Glomerular visceral epithelial cell (primary cell): ENCODE results near the gene BPGM.
"Not testable (repeated sequence)": the region's sequence is repeated elsewhere in the genome, so short reads cannot be mapped to it uniquely, and the experiment has no call there.

Source experiments
- DNase-seq: peaks from one replicate; pipeline ENCODE4 v3.0.0-alpha.2; 2016; ENCODE audit errors: extremely low spot score

The BPGM gene

GRCh38 chr7:134632052-134632451, 14.6 kb upstream of the BPGM start:
- no peak for DNase-seq

DNA sequence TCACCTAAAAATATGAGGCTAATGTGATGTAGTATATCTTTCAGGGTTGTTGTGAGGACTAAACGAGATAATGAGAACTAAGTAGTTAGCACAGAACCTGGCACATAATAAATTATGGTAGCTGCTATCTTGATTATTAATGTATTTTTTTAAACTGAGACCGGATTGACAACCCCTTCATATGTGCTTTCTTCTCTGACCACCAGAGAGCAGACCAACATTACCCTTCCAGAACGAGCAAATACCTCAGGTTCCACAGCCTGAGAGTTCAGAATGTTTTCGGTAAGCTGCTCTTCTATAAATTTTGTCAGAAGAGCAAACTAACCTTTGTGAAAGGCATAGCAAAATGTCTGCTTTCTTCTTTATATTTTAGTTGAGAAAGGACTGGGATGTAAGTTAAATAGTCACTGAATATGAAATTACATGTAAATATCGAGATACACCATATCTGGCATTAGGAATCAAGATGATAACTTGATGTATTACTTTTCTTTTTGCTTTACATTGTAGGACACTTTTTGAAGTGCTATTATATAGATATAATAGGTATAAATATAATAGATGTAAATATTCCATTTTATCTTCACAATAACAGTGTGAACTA, 13.6 kb upstream of the BPGM start:
- DNase-seq: peak; percentile 60

- DNase-seq: peak; percentile 22
Measured at GRCh38 chr7:134636008-134636449, 10.6 kb upstream of the BPGM start.

GRCh38 chr7:134637441-134637840, 9.2 kb upstream of the BPGM start:
- DNase-seq: no peak

DNA sequence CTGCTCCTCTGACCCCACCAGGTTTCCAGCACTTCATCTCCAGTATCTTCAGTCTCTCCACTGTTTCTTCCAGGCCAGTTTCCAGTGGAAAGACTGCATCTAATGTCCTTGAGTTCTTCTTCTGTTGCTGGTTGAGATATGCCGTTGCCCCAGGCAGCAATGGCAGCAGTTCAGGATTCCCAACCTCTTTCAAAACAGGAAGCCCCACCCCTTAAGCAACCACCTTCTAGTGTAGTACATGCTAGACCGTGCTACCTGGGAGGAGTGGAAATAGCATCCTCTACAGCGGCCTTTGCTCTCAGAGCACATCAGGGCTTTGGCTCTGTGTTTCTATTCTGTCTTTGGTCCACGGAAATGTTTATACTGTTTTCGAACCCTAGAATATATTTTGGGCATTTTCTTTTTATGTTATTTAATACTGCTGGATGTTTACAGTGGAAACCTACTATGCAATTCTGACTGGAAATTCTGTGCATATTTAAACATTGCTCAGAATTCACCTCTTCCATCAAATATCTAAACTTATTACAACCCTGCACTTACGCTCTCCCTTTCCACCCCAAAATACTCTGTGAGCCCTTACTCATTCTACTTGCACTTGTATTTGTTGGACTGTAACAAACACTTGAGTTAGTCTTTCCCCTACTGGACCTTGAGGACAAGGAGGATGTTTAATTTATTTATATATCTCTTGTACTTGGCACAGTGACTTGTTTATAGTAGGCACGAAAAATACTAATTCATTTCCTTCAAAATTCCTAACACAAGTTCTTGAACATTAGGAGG, 8.5 kb upstream of the BPGM start:
- DNase-seq: no peak

GRCh38 chr7:134639061-134639460, 7.6 kb upstream of the BPGM start:
- no peak for DNase-seq

- no peak for DNase-seq
Measured at GRCh38 chr7:134639683-134640279, 6.9 kb upstream of the BPGM start.

GRCh38 chr7:134640842-134641715, 5.6 kb upstream of the BPGM start:
- no peak for DNase-seq

DNA sequence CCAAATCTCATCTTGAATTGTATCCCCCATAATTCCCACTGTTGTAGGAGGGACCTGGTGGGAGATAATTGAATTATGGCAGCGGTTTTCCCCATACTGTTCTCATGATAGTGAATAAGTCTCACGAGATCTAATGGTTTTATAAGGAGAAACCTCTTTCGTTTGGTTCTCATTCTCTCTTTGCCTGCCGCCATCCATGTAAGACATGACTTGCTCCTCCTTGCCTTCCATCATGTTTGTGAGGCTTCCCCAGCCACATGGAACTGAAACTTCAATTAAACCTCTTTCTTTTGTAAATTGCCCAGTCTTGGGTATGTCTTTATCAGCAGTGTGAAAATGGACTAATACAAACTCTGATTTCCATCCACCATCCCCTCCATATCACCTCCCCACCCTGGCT, 4.7 kb upstream of the BPGM start:
- DNase-seq: not testable (repeated sequence)

- peak; percentile 57 for DNase-seq
Measured at GRCh38 chr7:134643131-134643530, 3.5 kb upstream of the BPGM start.

DNA sequence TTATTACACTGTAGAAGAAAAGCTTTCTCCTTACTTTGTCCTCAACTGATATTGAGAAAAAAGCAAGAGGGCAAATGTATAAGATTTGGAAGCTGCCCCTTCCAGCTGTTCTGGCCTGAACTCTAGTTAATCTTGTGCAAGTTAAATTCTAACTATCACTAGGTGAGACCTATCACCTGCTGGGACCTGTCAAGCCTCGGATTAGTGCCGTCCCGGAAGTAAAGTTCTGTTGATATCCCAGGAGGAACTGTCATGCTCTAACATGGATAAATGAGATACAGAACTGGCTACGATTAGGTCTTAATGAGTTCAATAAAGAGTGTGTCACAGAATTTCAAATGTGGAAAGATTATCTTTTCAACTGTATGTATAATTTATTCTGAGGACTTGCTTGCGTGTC, 1.2 kb upstream of the BPGM start:
- DNase-seq: no peak

DNA sequence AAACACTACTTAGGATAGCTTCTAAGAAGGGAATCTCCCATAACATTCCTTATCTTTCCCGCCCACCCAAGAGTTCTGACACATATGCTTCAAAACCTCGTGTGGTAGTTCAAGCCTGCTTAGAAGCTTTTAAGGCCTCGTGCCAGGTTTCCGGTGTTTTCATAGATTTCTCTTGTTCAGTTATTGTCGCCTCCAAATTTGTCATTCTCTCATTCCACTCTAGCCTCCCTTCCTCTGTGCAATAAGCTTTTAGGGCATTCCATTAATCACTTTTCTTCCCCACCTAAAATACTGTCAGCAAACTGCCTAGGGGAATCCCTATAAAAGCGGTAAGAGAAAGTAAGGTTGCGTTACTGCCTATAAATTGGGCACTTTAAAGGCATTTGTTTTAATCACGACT, 718 bp upstream of the BPGM start:
- DNase-seq: peak; percentile 13

GRCh38 chr7:134648456-134648855, 1.8 kb downstream of the BPGM start:
- no peak for DNase-seq

GRCh38 chr7:134649226-134649775, 2.6 kb downstream of the BPGM start:
- no peak for DNase-seq

DNA sequence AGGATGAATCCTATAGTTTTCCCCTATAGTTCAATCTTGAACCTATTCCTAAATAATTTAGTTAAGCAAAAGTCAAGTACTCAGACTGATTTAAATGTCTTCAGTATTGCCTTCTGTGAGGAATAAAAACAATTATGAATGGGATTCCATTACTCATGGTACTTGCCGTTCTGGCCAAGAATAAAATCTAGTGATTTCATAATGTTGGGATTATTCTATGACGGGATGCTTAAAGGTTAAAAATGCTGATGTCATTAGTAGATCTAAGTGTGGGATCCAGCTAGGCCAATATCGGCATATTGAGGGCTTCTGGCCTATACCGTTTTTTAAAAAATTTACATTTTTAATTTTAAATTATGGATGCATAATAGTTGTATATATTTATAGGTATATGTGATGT, 5.3 kb downstream of the BPGM start:
- DNase-seq: no peak

GRCh38 chr7:134654104-134654775, 7.6 kb downstream of the BPGM start:
- no peak for DNase-seq

- no peak for DNase-seq
Measured at GRCh38 chr7:134657526-134657925, 10.9 kb downstream of the BPGM start.

DNA sequence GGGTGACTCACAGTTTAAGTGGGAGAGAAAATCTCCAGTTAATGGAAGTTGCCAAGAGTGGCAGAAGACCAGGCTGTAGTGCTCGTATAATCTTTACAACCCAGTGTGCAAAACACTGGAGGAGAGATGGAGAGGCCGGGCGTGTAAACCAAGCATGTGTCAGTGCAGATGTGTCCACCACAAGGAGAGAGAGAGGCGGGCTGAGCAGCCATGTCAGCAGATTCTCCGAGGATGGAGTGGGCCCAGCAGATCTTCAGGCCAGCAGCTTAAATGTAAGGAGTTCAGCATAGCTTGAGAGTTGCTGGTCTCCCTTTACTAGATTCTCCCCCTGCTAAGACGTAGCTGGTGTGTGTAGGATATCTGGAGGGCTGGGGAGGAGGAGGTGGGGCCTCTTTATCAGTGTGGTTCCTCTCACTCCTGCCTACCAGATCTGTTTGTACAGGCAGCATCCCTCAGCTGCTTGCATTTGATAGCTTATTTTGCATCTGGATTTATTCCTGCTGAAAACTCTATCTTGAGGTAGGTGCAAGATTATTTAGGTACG, 13.7 kb downstream of the BPGM start:
- no peak for DNase-seq

DNA sequence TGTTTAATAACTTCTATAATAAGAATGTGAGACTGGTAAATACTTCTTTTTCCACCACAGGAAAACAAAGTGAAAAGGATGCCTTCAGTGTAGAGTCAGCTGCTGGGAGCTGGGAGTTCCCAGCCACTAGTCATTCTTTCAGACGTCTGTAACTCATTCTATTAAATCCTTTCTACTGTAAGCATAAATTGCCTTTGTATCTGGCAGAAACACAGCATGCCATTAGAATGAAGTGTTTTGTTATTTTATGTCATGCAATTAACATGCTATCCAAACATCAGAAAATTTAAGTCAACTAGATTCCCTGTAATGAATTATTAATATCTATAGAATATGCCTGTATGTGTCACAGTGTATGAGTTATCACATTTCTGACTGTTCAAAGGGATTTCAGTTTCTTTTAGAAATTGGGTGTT, 14.3 kb downstream of the BPGM start:
- peak; percentile 24 for DNase-seq

DNA sequence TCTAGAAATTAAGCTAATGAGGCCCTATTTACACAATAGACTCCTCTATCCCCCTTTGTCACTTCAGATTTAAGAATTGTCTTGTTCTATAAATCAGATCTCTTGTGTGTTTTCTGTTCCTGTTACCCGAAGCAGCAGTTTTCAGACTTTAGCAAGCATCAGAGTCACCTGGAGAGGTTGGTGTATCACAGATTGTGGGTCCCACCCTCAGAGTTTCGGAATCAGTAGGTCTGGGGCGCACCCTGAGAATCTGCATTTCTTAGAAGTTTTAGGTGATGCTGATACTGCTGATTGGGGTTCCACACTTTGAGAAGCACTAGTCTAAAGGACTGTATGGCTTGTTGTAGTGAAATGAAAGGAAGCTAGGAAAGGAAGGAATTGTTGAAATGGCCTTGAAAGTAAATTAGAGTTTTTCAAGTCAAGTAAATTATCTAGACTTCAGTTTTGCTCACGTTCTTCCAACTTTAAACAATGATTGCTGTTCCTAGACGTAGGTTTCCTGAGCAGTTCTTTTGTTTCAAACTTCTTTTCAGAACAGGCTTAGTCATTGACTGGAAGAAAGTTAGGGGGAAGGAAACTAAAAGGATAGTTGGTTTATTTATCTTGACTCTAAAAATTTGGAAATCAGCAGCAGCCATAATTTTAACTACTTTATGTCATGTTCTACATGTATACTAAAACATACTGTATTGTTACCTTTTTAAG, 15.7 kb downstream of the BPGM start:
- DNase-seq: no peak
